ENCODE data around the gene PGM2L1.

DNA sequence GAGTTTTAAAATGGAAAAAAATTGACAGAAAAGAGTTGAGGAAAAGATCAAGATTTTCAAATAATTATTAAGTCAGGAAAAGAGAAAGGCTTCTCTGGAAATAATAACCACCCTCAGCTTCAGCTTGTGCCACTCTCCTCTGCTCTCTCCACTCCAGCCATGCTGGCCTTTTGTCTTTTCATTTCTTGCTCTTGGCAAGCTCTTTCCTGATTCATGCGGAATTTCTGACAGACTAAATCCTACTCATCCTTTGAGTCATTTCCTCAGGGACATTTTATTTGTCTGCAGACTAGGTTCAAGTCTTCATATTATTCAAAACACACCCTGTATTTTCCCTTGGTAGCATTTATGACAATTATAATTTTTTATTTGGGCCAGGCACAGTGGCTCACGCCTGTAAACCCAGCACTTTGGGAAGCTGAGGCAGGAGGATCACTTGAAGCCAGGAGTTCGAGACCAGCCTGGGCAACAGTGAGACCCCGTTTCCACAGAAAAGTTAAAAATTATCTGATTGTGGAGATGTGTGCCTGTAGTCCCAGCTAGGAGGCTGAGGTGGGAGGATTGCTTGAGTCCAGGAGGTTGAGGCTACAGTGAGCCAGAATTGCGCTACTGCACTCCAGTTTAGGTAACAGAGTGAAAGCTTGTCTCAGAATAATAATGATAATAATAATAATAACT, 79.0 kb downstream of the PGM2L1 start:
- TF ChIP-seq, protein P1, sequence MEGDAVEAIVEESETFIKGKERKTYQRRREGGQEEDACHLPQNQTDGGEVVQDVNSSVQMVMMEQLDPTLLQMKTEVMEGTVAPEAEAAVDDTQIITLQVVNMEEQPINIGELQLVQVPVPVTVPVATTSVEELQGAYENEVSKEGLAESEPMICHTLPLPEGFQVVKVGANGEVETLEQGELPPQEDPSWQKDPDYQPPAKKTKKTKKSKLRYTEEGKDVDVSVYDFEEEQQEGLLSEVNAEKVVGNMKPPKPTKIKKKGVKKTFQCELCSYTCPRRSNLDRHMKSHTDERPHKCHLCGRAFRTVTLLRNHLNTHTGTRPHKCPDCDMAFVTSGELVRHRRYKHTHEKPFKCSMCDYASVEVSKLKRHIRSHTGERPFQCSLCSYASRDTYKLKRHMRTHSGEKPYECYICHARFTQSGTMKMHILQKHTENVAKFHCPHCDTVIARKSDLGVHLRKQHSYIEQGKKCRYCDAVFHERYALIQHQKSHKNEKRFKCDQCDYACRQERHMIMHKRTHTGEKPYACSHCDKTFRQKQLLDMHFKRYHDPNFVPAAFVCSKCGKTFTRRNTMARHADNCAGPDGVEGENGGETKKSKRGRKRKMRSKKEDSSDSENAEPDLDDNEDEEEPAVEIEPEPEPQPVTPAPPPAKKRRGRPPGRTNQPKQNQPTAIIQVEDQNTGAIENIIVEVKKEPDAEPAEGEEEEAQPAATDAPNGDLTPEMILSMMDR (IDR thresholded peaks at IDR 0.05) = no peak
- no peak for TF ChIP-seq EZH2 (IDR thresholded peaks at IDR 0.05; ENCODE audit: borderline replicate concordance, insufficient read depth, low read depth, low read length, poor library complexity, severe bottlenecking)

All from B cell (primary cell).